ENCODE results near the gene EMC8.

DNA sequence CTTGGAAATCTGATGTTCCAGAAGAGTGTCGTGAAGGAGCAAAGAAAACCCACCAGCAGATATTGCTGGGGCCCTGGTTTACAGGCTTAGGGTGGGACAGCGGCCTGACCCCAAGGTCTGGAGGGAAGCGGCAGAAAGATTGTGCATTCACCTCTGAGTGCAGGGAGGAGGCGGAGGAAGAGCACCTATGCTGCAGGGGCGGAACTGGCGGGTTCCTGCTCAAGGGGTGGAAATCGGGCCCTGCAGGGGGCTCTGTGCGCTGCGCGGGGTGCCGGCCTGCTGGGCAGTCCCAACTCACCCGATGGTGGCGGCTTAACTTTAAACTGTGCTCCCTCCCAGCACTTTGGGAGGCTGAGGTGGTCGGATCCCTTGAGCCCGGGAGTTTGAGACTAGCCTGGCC is 47.7 kb upstream of the EMC8 start:
- TF ChIP-seq, protein P1, sequence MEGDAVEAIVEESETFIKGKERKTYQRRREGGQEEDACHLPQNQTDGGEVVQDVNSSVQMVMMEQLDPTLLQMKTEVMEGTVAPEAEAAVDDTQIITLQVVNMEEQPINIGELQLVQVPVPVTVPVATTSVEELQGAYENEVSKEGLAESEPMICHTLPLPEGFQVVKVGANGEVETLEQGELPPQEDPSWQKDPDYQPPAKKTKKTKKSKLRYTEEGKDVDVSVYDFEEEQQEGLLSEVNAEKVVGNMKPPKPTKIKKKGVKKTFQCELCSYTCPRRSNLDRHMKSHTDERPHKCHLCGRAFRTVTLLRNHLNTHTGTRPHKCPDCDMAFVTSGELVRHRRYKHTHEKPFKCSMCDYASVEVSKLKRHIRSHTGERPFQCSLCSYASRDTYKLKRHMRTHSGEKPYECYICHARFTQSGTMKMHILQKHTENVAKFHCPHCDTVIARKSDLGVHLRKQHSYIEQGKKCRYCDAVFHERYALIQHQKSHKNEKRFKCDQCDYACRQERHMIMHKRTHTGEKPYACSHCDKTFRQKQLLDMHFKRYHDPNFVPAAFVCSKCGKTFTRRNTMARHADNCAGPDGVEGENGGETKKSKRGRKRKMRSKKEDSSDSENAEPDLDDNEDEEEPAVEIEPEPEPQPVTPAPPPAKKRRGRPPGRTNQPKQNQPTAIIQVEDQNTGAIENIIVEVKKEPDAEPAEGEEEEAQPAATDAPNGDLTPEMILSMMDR (IDR thresholded peaks at IDR 0.05; ENCODE audit: insufficient read depth, low read length, poor library complexity, severe bottlenecking) = no peak
- no peak for TF ChIP-seq EZH2phosphoT487 (conservative IDR thresholded peaks at IDR 0.05; ENCODE audit: low read length)
